Endodermal cell (in vitro differentiated cells): ENCODE measurements around the gene TAS2R30. TPM values are rescaled to one million over a fixed set of nuclear protein-coding genes. Genes with fewer than 3 reads are reported as not detected.

Experiments used
- DNase-seq: peaks from one replicate; pipeline ENCODE4 v3.0.0-alpha.2; 2017
- H3K27ac ChIP-seq: 2 replicates; pipeline ENCODE4 v1.5.1; 2013; ENCODE audit warnings: mild to moderate bottlenecking, low read depth, low read length, moderate library complexity
- H3K27me3 ChIP-seq: 2 replicates; pipeline ENCODE4 v1.6.1; 2013; ENCODE audit warnings: mild to moderate bottlenecking, low read length, moderate library complexity; ENCODE audit not compliant: insufficient read depth, control insufficient read depth, poor library complexity, severe bottlenecking
- H3K36me3 ChIP-seq: 2 replicates; pipeline ENCODE4 v1.7.0; 2013; ENCODE audit warnings: mild to moderate bottlenecking, low read length, moderate library complexity; ENCODE audit not compliant: control insufficient read depth, insufficient read depth
- H3K4me1 ChIP-seq: one replicate; pipeline ENCODE4 v1.7.0; 2013; ENCODE audit warnings: low read length; ENCODE audit not compliant: control insufficient read depth, insufficient read depth
- H3K4me3 ChIP-seq: 2 replicates; pipeline ENCODE4 v1.5.1; 2013; ENCODE audit warnings: mild to moderate bottlenecking, low read length, moderate library complexity
- H3K9ac ChIP-seq: 2 replicates; pipeline ENCODE4 v1.6.1; 2013; ENCODE audit warnings: mild to moderate bottlenecking, low read length, moderate library complexity; ENCODE audit not compliant: poor library complexity, severe bottlenecking; ENCODE audit errors: extremely low read depth
- H3K9me3 ChIP-seq: 2 replicates; pipeline ENCODE4 v1.6.1; 2013; ENCODE audit warnings: mild to moderate bottlenecking, low read length, moderate library complexity; ENCODE audit not compliant: control insufficient read depth
- H3K27ac Mint-ChIP-seq: 2 replicates; pipeline ENCODE4 v1.8.0; 2020; ENCODE audit warnings: mixed read lengths
- H3K27me3 Mint-ChIP-seq: 2 replicates; pipeline ENCODE4 v1.8.0; 2021; ENCODE audit warnings: mild to moderate bottlenecking, mixed read lengths; ENCODE audit not compliant: insufficient read depth
- H3K36me3 Mint-ChIP-seq: 2 replicates; pipeline ENCODE4 v1.8.0; 2020; ENCODE audit warnings: low read depth, mixed read lengths
- H3K4me1 Mint-ChIP-seq: 2 replicates; pipeline ENCODE4 v1.8.0; 2020; ENCODE audit warnings: mixed read lengths
- H3K4me3 Mint-ChIP-seq: 2 replicates; pipeline ENCODE4 v1.8.0; 2020; ENCODE audit warnings: mild to moderate bottlenecking, moderate library complexity, mixed read lengths
- H3K9me3 Mint-ChIP-seq: 2 replicates; pipeline ENCODE4 v1.8.0; 2020; ENCODE audit warnings: mild to moderate bottlenecking, mixed read lengths
- WGBS, 2 experiments: methylation state at CpG; one replicate each; pipeline versions ENCODE4 v1.1.5 to v1.1.7; 2013; ENCODE audit warnings: missing lambda C conversion rate in 2 of 2, mixed read lengths in 1 of 2; ENCODE audit not compliant: insufficient coverage in 1 of 2, insufficient read length in 1 of 2; 5-methylcytosine and 5-hydroxymethylcytosine counted together
- total RNA-seq, 2 donors: library from RNA; stranded (reverse); fragmentation: NEBNext Ultra II Directional in 1 of 2; extraction: Animal tissue kit (Norgen Biotek cat#: 25700) in 1 of 2; gene quantifications; 2 replicates in 1 of 2; 3 replicates in 1 of 2; pipeline ENCODE4 v1.2.1, GENCODE V29; 2021
- TF ChIP-seq, protein P1 (sequence below): fragments of 200-600 bp; sonication (generic); conservative IDR thresholded peaks from 2 replicates; pipeline ENCODE4 v1.5.0; 2021; ENCODE audit warnings: antibody characterized with exemption, mild to moderate bottlenecking

TAS2R30 gene
- total RNA-seq, 2 donors from 2014 or later: 1.8 to 9.7 TPM

DNA sequence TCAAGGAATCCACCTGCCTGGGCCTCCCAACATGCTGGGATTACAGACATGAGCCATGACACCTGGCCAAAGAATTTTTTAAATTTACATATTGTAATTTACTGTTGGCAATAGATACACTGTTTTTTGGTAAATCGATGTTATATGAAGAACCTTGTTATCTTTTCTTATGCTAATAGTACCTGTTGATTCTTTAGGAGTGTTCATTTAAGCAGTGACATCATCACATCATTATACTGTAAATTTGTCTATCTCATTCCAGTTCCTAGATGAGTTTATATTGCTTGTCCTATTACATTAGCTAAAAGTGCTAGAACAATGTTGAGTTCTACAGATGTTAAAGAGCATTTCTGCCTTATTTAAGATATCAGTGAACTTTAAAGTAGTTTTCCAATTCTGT is 13.0 kb upstream of the TAS2R30 start:
- peaks cover 57% of the 10 kb centered on the region for H3K9me3 Mint-ChIP-seq
- WGBS, 2 experiments: 100% methylated on average over 1 of the region's 1 CpG; no CpG with 5 or more reads in 1 of the 2 experiments
- Histone ChIP-seq H3K4me1 (no peaks in the 10 kb centered on the region), H3K27ac (no peak overlapping the region), H3K4me3 (no peak overlapping the region), H3K27me3 (no peaks in the 10 kb centered on the region), H3K9me3 (peaks cover 34% of the 10 kb centered on the region), H3K36me3 (peaks cover 11% of the 10 kb centered on the region), H3K9ac (no peak overlapping the region)
- TF ChIP-seq, protein P1, sequence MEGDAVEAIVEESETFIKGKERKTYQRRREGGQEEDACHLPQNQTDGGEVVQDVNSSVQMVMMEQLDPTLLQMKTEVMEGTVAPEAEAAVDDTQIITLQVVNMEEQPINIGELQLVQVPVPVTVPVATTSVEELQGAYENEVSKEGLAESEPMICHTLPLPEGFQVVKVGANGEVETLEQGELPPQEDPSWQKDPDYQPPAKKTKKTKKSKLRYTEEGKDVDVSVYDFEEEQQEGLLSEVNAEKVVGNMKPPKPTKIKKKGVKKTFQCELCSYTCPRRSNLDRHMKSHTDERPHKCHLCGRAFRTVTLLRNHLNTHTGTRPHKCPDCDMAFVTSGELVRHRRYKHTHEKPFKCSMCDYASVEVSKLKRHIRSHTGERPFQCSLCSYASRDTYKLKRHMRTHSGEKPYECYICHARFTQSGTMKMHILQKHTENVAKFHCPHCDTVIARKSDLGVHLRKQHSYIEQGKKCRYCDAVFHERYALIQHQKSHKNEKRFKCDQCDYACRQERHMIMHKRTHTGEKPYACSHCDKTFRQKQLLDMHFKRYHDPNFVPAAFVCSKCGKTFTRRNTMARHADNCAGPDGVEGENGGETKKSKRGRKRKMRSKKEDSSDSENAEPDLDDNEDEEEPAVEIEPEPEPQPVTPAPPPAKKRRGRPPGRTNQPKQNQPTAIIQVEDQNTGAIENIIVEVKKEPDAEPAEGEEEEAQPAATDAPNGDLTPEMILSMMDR: no peak
- DNase-seq: no peak
- H3K36me3 Mint-ChIP-seq: peaks cover 57% of the 10 kb centered on the region
- H3K4me3 Mint-ChIP-seq: no peak overlapping the region
- H3K27ac Mint-ChIP-seq: no peak overlapping the region
- peaks cover 5% of the 10 kb centered on the region for H3K4me1 Mint-ChIP-seq
- no peaks in the 10 kb centered on the region for H3K27me3 Mint-ChIP-seq

DNA sequence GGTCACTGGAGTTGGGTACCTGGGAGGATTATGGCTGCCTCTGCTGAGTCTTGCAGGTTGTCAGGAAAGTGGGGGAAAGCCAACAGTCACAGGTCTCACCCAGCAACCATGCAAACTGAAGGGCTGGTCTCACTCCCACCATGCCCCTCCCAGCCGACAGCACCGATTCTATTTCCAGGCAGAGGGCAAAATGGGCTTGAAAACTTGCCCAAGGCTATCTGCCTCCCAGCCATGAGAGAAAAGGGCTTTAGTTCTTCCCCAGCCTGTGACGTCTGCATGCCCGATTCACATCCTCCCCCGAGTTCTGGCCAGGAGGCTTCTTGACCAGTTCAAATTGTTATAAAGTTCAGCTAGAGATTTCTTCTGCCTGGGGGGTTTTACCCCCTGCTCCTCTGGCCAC is 9.9 kb upstream of the TAS2R30 start:
- WGBS, 2 experiments: 74 to 100% methylated on average over 3 to 5 of the region's 5 CpGs
- DNase-seq: no peak
- Histone ChIP-seq H3K27ac (no peak overlapping the region), H3K4me3 (no peak overlapping the region), H3K9me3 (peaks cover 20% of the 10 kb centered on the region), H3K27me3 (no peaks in the 10 kb centered on the region), H3K36me3 (peaks cover 11% of the 10 kb centered on the region), H3K9ac (no peak overlapping the region), H3K4me1 (no peaks in the 10 kb centered on the region)
- peaks cover 71% of the 10 kb centered on the region for H3K36me3 Mint-ChIP-seq
- H3K4me3 Mint-ChIP-seq: no peak overlapping the region
- no peak overlapping the region for H3K27ac Mint-ChIP-seq
- peaks cover 40% of the 10 kb centered on the region for H3K9me3 Mint-ChIP-seq
- no peaks in the 10 kb centered on the region for H3K27me3 Mint-ChIP-seq
- TF ChIP-seq, protein P1: no peak
- H3K4me1 Mint-ChIP-seq: peaks cover 5% of the 10 kb centered on the region

DNA sequence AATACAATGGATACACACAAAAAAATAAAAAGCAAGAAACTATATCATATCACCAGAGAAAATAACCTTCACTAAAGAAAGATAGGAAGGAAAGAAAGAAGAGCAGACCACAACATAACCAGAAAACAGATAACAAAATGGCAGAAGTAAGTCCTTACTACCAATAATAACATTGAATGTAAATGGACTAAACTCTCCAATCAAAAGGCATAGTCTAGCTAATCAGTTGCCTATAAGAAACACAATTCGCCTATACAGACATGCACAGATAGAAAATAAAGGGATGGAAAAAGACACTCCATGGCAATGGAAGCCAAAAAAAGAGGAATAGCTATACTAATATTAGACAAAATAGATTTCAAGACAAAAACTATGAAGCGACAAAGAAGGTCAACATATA is 8.9 kb upstream of the TAS2R30 start:
- peaks cover 5% of the 10 kb centered on the region for H3K4me1 Mint-ChIP-seq
- H3K27me3 ChIP-seq: no peaks in the 10 kb centered on the region
- peaks cover 20% of the 10 kb centered on the region for H3K9me3 ChIP-seq
- TF ChIP-seq, protein P1: no peak
- no peaks in the 10 kb centered on the region for H3K4me1 ChIP-seq
- peaks cover 71% of the 10 kb centered on the region for H3K36me3 Mint-ChIP-seq
- no peak overlapping the region for H3K9ac ChIP-seq
- peaks cover 11% of the 10 kb centered on the region for H3K36me3 ChIP-seq
- H3K27me3 Mint-ChIP-seq: no peaks in the 10 kb centered on the region
- H3K4me3 ChIP-seq: no peak overlapping the region
- no peak for DNase-seq
- no peak overlapping the region for H3K27ac ChIP-seq
- no CpG with 5 or more reads among the region's 2 CpGs for WGBS, 2 experiments
- peaks cover 38% of the 10 kb centered on the region for H3K9me3 Mint-ChIP-seq
- H3K4me3 Mint-ChIP-seq: no peak overlapping the region
- no peak overlapping the region for H3K27ac Mint-ChIP-seq
